EH (cell line): ENCODE measurements around the gene RNU5B-1.

Experiments
- DNase-seq: peaks from one replicate; pipeline ENCODE4 v3.0.0-alpha.2; 2015; ENCODE audit warnings: low read depth

Gene RNU5B-1

GRCh38 chr15:65328506-65329287 lies 24.2 kb downstream of the RNU5B-1 start:
- no peak for DNase-seq

- no peak for DNase-seq
These were observed 25.0 kb downstream of the RNU5B-1 start for GRCh38 chr15:65329288-65329983.

GRCh38 chr15:65329984-65330735 lies 25.7 kb downstream of the RNU5B-1 start:
- DNase-seq = no peak

- DNase-seq = no peak
These were observed 26.6 kb downstream of the RNU5B-1 start for GRCh38 chr15:65330934-65331645.

GRCh38 chr15:65331811-65332210 lies 27.3 kb downstream of the RNU5B-1 start:
- DNase-seq = no peak

- DNase-seq = no peak
These were observed 28.1 kb downstream of the RNU5B-1 start for GRCh38 chr15:65332391-65333147.

GRCh38 chr15:65333148-65333820 lies 28.8 kb downstream of the RNU5B-1 start:
- DNase-seq = no peak

GRCh38 chr15:65333856-65334255 lies 29.4 kb downstream of the RNU5B-1 start:
- DNase-seq = no peak

- DNase-seq = no peak
These were observed 30.2 kb downstream of the RNU5B-1 start for GRCh38 chr15:65334586-65335231.

GRCh38 chr15:65335278-65336055 lies 31.0 kb downstream of the RNU5B-1 start:
- no peak for DNase-seq

- DNase-seq = no peak
These were observed 32.3 kb downstream of the RNU5B-1 start for GRCh38 chr15:65336493-65337435.

- DNase-seq = no peak
These were observed 33.1 kb downstream of the RNU5B-1 start for GRCh38 chr15:65337436-65338070.

GRCh38 chr15:65338366-65338765 lies 33.9 kb downstream of the RNU5B-1 start:
- no peak for DNase-seq

GRCh38 chr15:65338823-65339222 lies 34.3 kb downstream of the RNU5B-1 start:
- DNase-seq = no peak

GRCh38 chr15:65339416-65339815 lies 34.9 kb downstream of the RNU5B-1 start:
- DNase-seq = no peak

- DNase-seq = no peak
These were observed 35.4 kb downstream of the RNU5B-1 start for GRCh38 chr15:65339920-65340319.

- no peak for DNase-seq
These were observed 38.0 kb downstream of the RNU5B-1 start for GRCh38 chr15:65342493-65342892.
